Measurements from ENCODE around the gene UBE4B. TPM values are rescaled to one million over a fixed set of nuclear protein-coding genes. Genes with fewer than 3 reads are reported as not detected.

Gene UBE4B
- total RNA-seq, 4 donors from 2014 or later, result 37.5 to 60.3 (median 51.3) TPM

- H3K9me3 ChIP-seq, result no peaks in the 10 kb centered on the region
- peaks cover 7 to 72% (median 16%) of the 10 kb centered on the region in 3 donors for H3K36me3 ChIP-seq
- no peaks in the 10 kb centered on the region for H3K4me1 ChIP-seq
- intact Hi-C loops (cut with DNase I), result no loop called here
- no peaks in the 10 kb centered on the region for H3K27me3 ChIP-seq
- DNase-seq, result no peak
- TF ChIP-seq POLR2A (IDR thresholded peaks at IDR 0.05), result no peak
- no peak for TF ChIP-seq CTCF (IDR thresholded peaks at IDR 0.05)
- H3K4me3 ChIP-seq, result no peak overlapping the region
- no peak overlapping the region for H3K27ac ChIP-seq
- 76 to 92% methylated on average over 11 to 17 of the region's 23 CpGs for WGBS, 2 donors
Observed at GRCh38 chr1:10179406-10180091, 146.8 kb downstream of the UBE4B start.

GRCh38 chr1:10181154-10181553 is 148.4 kb downstream of the UBE4B start:
- H3K4me1 ChIP-seq, result no peaks in the 10 kb centered on the region
- 77 to 86% methylated on average over 6 to 7 of the region's 7 CpGs for WGBS, 2 donors
- no peak overlapping the region for H3K4me3 ChIP-seq
- H3K27me3 ChIP-seq, result no peaks in the 10 kb centered on the region
- no peaks in the 10 kb centered on the region for H3K9me3 ChIP-seq
- TF ChIP-seq CTCF (IDR thresholded peaks at IDR 0.05) (no peak), POLR2A (IDR thresholded peaks at IDR 0.05) (no peak)
- no peak for DNase-seq
- no peak overlapping the region for H3K27ac ChIP-seq
- intact Hi-C loops (cut with DNase I), result no loop called here
- peaks cover 7 to 57% (median 16%) of the 10 kb centered on the region in 3 donors for H3K36me3 ChIP-seq

GRCh38 chr1:10185759-10186158 is 153.0 kb downstream of the UBE4B start:
- H3K27ac ChIP-seq, result no peak overlapping the region
- H3K4me3 ChIP-seq, result no peak overlapping the region
- no peak for TF ChIP-seq CTCF (IDR thresholded peaks at IDR 0.05)
- TF ChIP-seq POLR2A (IDR thresholded peaks at IDR 0.05), result no peak
- 76 to 91% methylated on average over 2 of the region's 2 CpGs for WGBS, 2 donors
- no peak for DNase-seq
- peaks cover 0 to 14% (median 0%) of the 10 kb centered on the region in 3 donors for H3K36me3 ChIP-seq
- intact Hi-C loops (cut with DNase I), result no loop called here
- no peaks in the 10 kb centered on the region for H3K27me3 ChIP-seq
- H3K4me1 ChIP-seq, result no peaks in the 10 kb centered on the region
- no peaks in the 10 kb centered on the region for H3K9me3 ChIP-seq

GRCh38 chr1:10186331-10187025 is 153.7 kb downstream of the UBE4B start:
- no peak for DNase-seq

More at GRCh38 chr1:10186331-10187025, 153.7 kb downstream of the UBE4B start:
- H3K36me3 ChIP-seq, result peaks cover 0 to 7% (median 0%) of the 10 kb centered on the region in 3 donors
- intact Hi-C loops (cut with DNase I), result no loop called here
- no peaks in the 10 kb centered on the region for H3K4me1 ChIP-seq
- H3K27ac ChIP-seq, result no peak overlapping the region
- WGBS, 2 donors, result 81 to 85% methylated on average over 12 of the region's 12 CpGs
- no peak for TF ChIP-seq CTCF (IDR thresholded peaks at IDR 0.05)
- no peak for TF ChIP-seq POLR2A (IDR thresholded peaks at IDR 0.05)
- no peaks in the 10 kb centered on the region for H3K27me3 ChIP-seq
- no peaks in the 10 kb centered on the region for H3K9me3 ChIP-seq
- no peak overlapping the region for H3K4me3 ChIP-seq

All from esophagus squamous epithelium (tissue), 5 donors.